ENCODE results near the gene AUTS2.

DNA sequence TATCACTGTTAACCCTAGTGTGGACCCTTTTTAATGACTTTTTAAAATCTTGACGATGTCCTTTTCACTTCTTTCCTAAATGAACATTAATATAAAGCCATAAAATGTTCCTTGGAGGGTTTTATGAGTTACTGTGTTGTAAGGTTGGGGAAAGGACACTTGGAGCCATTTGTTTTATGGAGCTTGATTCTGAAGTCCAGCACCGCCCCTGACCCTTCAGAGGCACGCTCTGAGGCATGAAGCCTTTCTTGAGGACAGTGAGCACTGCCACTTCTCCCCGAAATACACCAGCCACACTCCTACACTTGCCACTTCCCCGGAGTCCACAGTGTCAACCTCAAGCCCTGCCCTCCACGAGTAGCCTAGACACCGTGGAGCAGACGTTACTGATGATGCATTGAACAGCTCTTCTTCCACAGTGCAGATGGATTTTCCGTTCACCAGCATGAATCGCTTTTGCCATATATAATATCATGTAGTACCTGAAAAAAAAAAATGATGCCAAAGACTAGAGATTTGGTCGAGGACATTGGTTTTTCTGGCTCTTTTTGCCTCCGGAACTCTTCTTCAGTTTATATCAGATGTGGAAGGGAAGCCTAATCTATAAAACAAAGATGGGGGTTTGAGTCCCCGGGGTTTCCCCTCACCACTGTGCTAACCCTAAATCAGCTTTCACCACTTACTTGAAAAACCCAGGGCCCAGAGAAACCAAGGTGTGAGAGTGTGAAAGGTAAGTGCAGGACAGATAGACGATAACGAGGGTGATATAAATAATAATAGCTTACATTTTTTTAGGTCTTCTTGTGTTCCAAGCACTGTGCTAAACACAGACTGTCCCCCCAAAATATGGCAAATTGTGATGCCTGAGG lies 881.1 kb downstream of the AUTS2 start:
- TF ChIP-seq CTCF (IDR thresholded peaks at IDR 0.05), result no peak
- TF ChIP-seq POLR2A (IDR thresholded peaks at IDR 0.05), result no peak
- no peak for TF ChIP-seq POLR2AphosphoS5 (IDR thresholded peaks at IDR 0.05)

All from breast epithelium (tissue), 3 donors.